GM12874 (cell line): ENCODE measurements around the gene TBC1D1.

Experiments
- TF ChIP-seq, protein P1 (sequence below): IDR thresholded peaks from 2 replicates; pipeline ENCODE4 v1.5.1; 2011; ENCODE audit warnings: low read depth, mild to moderate bottlenecking, control low read depth, low read length, moderate library complexity; ENCODE audit not compliant: insufficient read depth

The TBC1D1 gene

GRCh38 chr4:37958932-37959331 is 68.0 kb downstream of the TBC1D1 start:
- TF ChIP-seq, protein P1, sequence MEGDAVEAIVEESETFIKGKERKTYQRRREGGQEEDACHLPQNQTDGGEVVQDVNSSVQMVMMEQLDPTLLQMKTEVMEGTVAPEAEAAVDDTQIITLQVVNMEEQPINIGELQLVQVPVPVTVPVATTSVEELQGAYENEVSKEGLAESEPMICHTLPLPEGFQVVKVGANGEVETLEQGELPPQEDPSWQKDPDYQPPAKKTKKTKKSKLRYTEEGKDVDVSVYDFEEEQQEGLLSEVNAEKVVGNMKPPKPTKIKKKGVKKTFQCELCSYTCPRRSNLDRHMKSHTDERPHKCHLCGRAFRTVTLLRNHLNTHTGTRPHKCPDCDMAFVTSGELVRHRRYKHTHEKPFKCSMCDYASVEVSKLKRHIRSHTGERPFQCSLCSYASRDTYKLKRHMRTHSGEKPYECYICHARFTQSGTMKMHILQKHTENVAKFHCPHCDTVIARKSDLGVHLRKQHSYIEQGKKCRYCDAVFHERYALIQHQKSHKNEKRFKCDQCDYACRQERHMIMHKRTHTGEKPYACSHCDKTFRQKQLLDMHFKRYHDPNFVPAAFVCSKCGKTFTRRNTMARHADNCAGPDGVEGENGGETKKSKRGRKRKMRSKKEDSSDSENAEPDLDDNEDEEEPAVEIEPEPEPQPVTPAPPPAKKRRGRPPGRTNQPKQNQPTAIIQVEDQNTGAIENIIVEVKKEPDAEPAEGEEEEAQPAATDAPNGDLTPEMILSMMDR: no peak

DNA sequence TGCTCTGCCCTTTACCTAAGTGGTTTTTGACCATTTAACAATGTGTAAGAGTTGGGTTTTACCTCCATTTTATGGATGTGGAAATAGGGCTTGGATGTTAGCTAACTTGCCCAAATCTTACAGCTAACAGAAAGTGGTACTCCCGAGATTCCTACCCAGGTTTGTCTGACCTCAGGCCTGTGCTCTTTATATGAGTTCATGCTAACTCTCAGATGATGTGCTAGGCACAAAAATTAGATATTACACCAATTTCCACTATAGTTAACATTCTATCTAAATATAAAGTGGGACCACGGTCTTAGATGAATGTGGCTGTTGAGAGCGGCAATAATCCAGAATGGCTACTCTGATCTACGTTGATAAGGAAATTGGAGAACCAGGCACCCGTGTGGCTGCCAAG is 69.2 kb downstream of the TBC1D1 start, which contains the start of gene PTTG2:
Gene PTTG2, plus strand, starts transcription at position 301 of the 400 bp plus-strand sequence. Its CDS starts 37 bp downstream, at position 338.
- TF ChIP-seq, protein P1: no peak

- TF ChIP-seq, protein P1: no peak
Observed at GRCh38 chr4:37960679-37961450, 70.0 kb downstream of the TBC1D1 start.

- TF ChIP-seq, protein P1: no peak
Observed at GRCh38 chr4:37964734-37965457, 74.0 kb downstream of the TBC1D1 start.

- TF ChIP-seq, protein P1: no peak
Observed at GRCh38 chr4:37966044-37966443, 75.2 kb downstream of the TBC1D1 start.

DNA sequence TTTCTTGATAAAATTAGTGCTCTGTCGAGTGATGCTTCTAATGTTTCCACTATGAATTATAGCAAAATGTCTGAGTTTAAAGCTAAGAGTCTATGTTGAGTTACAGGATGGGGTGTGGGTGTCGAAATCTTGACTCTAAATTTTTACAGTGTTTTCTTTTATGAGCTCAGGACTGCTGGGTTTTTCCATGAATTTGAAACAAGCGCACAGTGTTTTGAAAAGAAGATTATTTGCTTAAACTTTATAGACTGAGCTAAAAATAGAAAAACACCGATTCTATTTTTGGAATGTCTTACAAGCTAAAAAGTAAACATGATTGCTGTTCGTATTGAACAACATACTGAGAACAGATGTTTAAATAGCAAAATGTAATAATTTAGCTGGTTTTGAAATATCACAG is 76.9 kb downstream of the TBC1D1 start:
- TF ChIP-seq, protein P1: no peak

DNA sequence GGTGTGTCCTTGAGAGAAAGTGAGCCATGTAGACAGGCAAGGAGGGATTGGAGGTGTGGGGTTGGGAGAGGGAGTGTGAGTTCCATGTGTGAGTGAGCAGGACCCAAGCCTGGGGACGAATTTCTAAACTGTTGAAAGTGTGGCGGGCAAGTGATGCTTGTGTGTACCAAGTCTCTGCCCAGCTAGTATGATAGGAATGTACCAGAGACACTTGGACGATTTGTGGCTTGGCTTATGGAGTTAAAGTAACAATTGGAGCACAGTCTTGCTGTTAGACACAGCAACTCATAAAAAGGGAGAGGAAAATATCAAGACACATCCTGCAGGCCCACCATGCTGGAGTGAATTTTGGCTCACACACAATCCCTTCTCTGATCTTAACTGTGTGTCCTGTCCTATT is 77.9 kb downstream of the TBC1D1 start:
- TF ChIP-seq, protein P1: no peak
